ENCODE measurements around the gene CEP104.

The CEP104 gene

GRCh38 chr1:3838788-3839187, 18.2 kb downstream of the CEP104 start:
- in situ Hi-C loops (cut with HindIII; ENCODE audit: low sequenced_read_pairs), result no loop called here
- no peak for TF ChIP-seq CTCF (IDR thresholded peaks at IDR 0.05; ENCODE audit: low read depth, low read length, missing control alignments)
- no peak for DNase-seq (ENCODE audit: low read depth)

GRCh38 chr1:3837685-3838084, 19.3 kb downstream of the CEP104 start:
- in situ Hi-C loops (cut with HindIII; ENCODE audit: low sequenced_read_pairs), result no loop called here
- DNase-seq (ENCODE audit: low read depth), result no peak
- TF ChIP-seq CTCF (IDR thresholded peaks at IDR 0.05; ENCODE audit: low read depth, low read length, missing control alignments), result no peak
- no peak overlapping the region for H3K4me3 ChIP-seq (ENCODE audit: low read depth, low read length)

More at GRCh38 chr1:3838788-3839187, 18.2 kb downstream of the CEP104 start:
- no peak overlapping the region for H3K4me3 ChIP-seq (ENCODE audit: low read depth, low read length)

GRCh38 chr1:3837200-3837599, 19.8 kb downstream of the CEP104 start:
- in situ Hi-C loops (cut with HindIII; ENCODE audit: low sequenced_read_pairs), result no loop called here
- no peak overlapping the region for H3K4me3 ChIP-seq (ENCODE audit: low read depth, low read length)
- no peak for TF ChIP-seq CTCF (IDR thresholded peaks at IDR 0.05; ENCODE audit: low read depth, low read length, missing control alignments)
- DNase-seq (ENCODE audit: low read depth), result no peak

GRCh38 chr1:3836421-3836820, 20.6 kb downstream of the CEP104 start:
- no peak for DNase-seq (ENCODE audit: low read depth)
- in situ Hi-C loops (cut with HindIII; ENCODE audit: low sequenced_read_pairs), result no loop called here
- H3K4me3 ChIP-seq (ENCODE audit: low read depth, low read length), result no peak overlapping the region
- TF ChIP-seq CTCF (IDR thresholded peaks at IDR 0.05; ENCODE audit: low read depth, low read length, missing control alignments), result no peak

- no peak for DNase-seq (ENCODE audit: low read depth)
- H3K4me3 ChIP-seq (ENCODE audit: low read depth, low read length), result no peak overlapping the region
- in situ Hi-C loops (cut with HindIII; ENCODE audit: low sequenced_read_pairs), result no loop called here
- TF ChIP-seq CTCF (IDR thresholded peaks at IDR 0.05; ENCODE audit: low read depth, low read length, missing control alignments), result no peak
Observed at GRCh38 chr1:3834701-3835100, 22.3 kb downstream of the CEP104 start.

- no peak for DNase-seq (ENCODE audit: low read depth)
- no peak for TF ChIP-seq CTCF (IDR thresholded peaks at IDR 0.05; ENCODE audit: low read depth, low read length, missing control alignments)
- in situ Hi-C loops (cut with HindIII; ENCODE audit: low sequenced_read_pairs), result no loop called here
- no peak overlapping the region for H3K4me3 ChIP-seq (ENCODE audit: low read depth, low read length)
Observed at GRCh38 chr1:3831689-3832088, 25.3 kb downstream of the CEP104 start.

- in situ Hi-C loops (cut with HindIII; ENCODE audit: low sequenced_read_pairs), result no loop called here
- no peak for DNase-seq (ENCODE audit: low read depth)
- TF ChIP-seq CTCF (IDR thresholded peaks at IDR 0.05; ENCODE audit: low read depth, low read length, missing control alignments), result no peak
- no peak overlapping the region for H3K4me3 ChIP-seq (ENCODE audit: low read depth, low read length)
Observed at GRCh38 chr1:3828391-3828790, 28.6 kb downstream of the CEP104 start.

Data from astrocyte of the cerebellum (primary cell).